CD4-positive, alpha-beta T cell treated with Interleukin-21 for 1 hour (primary cell): ENCODE results near the gene ITGB1BP2.
"Not testable (repeated sequence)": the region's sequence is repeated elsewhere in the genome, so short reads cannot be mapped to it uniquely, and the experiment has no call there.

Experiments used
- DNase-seq: peaks from one replicate; pipeline ENCODE4 v3.0.0-alpha.2; 2020

ITGB1BP2 gene

GRCh38 chrX:71302461-71303213 is 1.1 kb downstream of the ITGB1BP2 start:
- DNase-seq = no peak

GRCh38 chrX:71304561-71304960 is 3.0 kb downstream of the ITGB1BP2 start:
- DNase-seq = no peak

GRCh38 chrX:71315917-71316316 is 14.4 kb downstream of the ITGB1BP2 start:
- DNase-seq = no peak

DNA sequence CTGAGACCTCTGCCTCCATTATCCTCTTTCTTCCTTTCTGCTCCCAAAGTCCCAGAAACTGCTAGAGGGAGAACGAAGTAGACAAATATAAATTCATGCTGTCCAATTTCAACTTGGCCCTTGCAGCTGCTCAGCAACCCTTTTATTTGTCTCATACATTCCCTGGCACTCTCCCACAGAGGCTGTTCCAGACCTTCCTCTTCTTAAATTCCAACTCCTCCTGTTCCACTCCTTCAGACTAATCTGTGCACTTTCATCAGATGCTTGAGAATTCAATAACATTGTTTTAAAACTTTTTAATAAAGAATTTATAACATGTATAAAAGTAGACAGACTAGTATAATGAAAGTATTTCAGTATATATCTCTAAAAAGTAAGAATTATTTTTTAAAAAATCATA is 15.4 kb downstream of the ITGB1BP2 start:
- not testable (repeated sequence) for DNase-seq

GRCh38 chrX:71320126-71320525 is 18.6 kb downstream of the ITGB1BP2 start:
- no peak for DNase-seq

- no peak for DNase-seq
Measured at GRCh38 chrX:71321731-71322130, 20.2 kb downstream of the ITGB1BP2 start.

- DNase-seq = not testable (repeated sequence)
Measured at GRCh38 chrX:71324452-71324851, 22.9 kb downstream of the ITGB1BP2 start.

DNA sequence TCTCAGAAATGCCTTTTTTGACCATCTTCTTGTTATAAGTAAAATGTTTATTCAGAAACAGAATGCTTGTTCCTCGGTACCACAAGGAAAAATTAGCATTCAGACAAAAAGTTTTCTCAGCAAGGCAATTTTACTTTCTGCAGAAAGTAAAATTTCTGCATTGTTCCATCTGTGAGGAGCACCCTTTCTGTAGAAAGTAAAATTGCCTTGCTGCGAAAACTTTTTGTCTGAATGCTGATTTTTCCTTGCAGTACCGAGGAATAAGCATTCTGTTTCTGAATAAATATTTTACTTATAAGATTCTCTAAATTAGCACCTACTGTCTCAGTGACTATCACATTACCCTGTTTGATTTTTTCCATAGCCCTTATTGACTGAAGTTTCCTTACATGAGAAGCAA is 24.8 kb downstream of the ITGB1BP2 start:
- DNase-seq = no peak

DNA sequence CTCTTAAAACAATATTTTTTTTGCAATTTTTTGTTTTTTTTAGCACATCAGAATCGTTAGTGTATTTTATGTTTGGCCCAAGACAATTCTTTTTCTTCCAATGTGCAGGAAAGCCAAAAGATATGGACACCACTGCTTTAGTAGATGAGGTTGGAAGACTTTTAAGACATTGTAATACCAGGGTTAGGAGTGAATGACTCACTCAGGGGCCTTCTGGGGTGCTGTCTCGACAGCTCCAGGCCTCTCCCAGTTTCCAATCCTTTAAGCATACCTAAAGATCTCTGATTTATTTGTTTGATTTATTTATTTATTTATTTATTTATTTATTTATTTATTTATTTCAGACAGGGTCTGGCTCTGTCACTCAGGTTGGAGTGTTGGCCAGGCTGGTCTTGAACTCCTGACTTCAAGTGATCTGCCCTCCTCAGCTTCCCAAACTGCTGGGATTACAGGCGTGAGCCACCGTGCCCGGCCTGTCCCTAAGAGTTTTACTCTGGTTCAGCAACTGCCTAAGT is 47.7 kb downstream of the ITGB1BP2 start:
- not testable (repeated sequence) for DNase-seq

GRCh38 chrX:71349867-71350266 is 48.3 kb downstream of the ITGB1BP2 start:
- not testable (repeated sequence) for DNase-seq

DNA sequence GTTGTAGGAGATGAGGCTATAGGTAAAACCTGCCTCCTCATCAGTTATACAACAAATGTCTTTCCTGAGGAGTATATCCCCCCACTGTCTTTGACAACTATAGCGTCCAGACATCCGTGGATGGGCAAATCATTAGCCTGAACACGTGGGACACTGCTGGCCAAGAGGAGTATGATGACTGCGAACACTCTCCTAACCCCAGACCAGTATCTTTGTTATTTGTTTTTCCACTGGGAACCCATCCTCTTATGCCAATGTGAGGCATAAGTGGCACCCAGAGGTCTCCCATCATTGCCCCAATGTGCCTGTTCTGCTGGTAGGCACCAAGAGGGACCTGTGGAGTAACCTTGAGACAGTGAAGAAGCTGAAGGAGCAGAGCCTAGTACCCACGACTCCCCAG is 50.9 kb downstream of the ITGB1BP2 start:
- DNase-seq = not testable (repeated sequence)
